WTC11 (cell line): Measurements from ENCODE around the gene MEST. TPM values are rescaled to one million over a fixed set of nuclear protein-coding genes. Genes with fewer than 3 reads are reported as not detected.

Source experiments
- ATAC-seq: fragments of 200-7000 bp; cut with Tn5 transposase; 2 replicates; pipeline ENCODE4 v1.10.0; 2021; ENCODE audit warnings: mild to moderate bottlenecking, moderate library complexity
- CTCF ChIA-PET: fragments of 300-600 bp; sonication (Branson Sonifier 250); formaldehyde crosslinking; loops from one replicate; lab custom pipeline; 2021; ENCODE audit warnings: antibody characterized with exemption; lab: Charles Lee
- POLR2A ChIA-PET: fragments of 350-600 bp; sonication (Branson Sonifier 250); formaldehyde crosslinking; loops from one replicate; lab custom pipeline; 2021; ENCODE audit warnings: antibody characterized with exemption; lab: Charles Lee
- DNase-seq: peaks from one replicate; pipeline ENCODE4 v3.0.0; 2021; ENCODE audit warnings: low spot score
- H3K27ac Mint-ChIP-seq: 2 replicates; pipeline ENCODE4 v1.8.0; 2021; ENCODE audit warnings: mixed read lengths
- H3K27me3 Mint-ChIP-seq: 2 replicates; pipeline ENCODE4 v1.8.0; 2021; ENCODE audit warnings: low read depth, mild to moderate bottlenecking, moderate library complexity, mixed read lengths
- H3K36me3 Mint-ChIP-seq: 2 replicates; pipeline ENCODE4 v1.8.0; 2021; ENCODE audit warnings: mixed read lengths
- H3K4me1 Mint-ChIP-seq: 2 replicates; pipeline ENCODE4 v1.8.0; 2022; ENCODE audit warnings: mixed read lengths
- H3K4me3 Mint-ChIP-seq: 2 replicates; pipeline ENCODE4 v1.8.0; 2021; ENCODE audit warnings: mild to moderate bottlenecking, moderate library complexity, mixed read lengths
- H3K9me3 Mint-ChIP-seq: 2 replicates; pipeline ENCODE4 v1.8.0; 2021; ENCODE audit warnings: mixed read lengths
- AFF4 ChIP-seq: sonication (generic); formaldehyde crosslinking; IDR thresholded peaks from 2 replicates; pipeline ENCODE4 v1.8.1; 2023; ENCODE audit warnings: mild to moderate bottlenecking, missing genetic modification reagents, borderline replicate concordance
- E2F1 ChIP-seq: sonication (generic); formaldehyde crosslinking; IDR thresholded peaks from 2 replicates; pipeline ENCODE4 v1.8.0; 2022; ENCODE audit warnings: mild to moderate bottlenecking, missing genetic modification reagents
- ETV6 ChIP-seq: sonication (generic); formaldehyde crosslinking; IDR thresholded peaks from 2 replicates; pipeline ENCODE4 v1.8.1; 2022; ENCODE audit warnings: mild to moderate bottlenecking, missing genetic modification reagents
- GABPB1 ChIP-seq: sonication (generic); formaldehyde crosslinking; IDR thresholded peaks from 2 replicates; pipeline ENCODE4 v1.8.1; 2023; ENCODE audit warnings: mild to moderate bottlenecking, missing genetic modification reagents
- GRHL2 ChIP-seq: fragments of 250-450 bp; sonication (Bioruptor Pico); IDR thresholded peaks from 2 replicates; pipeline ENCODE4 v1.8.0; 2022; ENCODE audit warnings: mild to moderate bottlenecking, moderate library complexity; ENCODE audit not compliant: insufficient replicate concordance, severe bottlenecking
- HMGA2 ChIP-seq: fragments of 250-450 bp; sonication (Bioruptor Pico); IDR thresholded peaks from 2 replicates; pipeline ENCODE4 v1.4.0; 2021; ENCODE audit warnings: mild to moderate bottlenecking, moderate library complexity
- IRF2 ChIP-seq: sonication (generic); formaldehyde crosslinking; IDR thresholded peaks from 2 replicates; pipeline ENCODE4 v1.8.0; 2022; ENCODE audit warnings: low read depth, missing genetic modification reagents, borderline replicate concordance
- MYBL2 ChIP-seq: sonication (generic); formaldehyde crosslinking; IDR thresholded peaks from 2 replicates; pipeline ENCODE4 v1.8.1; 2023; ENCODE audit warnings: mild to moderate bottlenecking, moderate library complexity, missing genetic modification reagents
- SOX15 ChIP-seq: fragments of 250-450 bp; sonication (Bioruptor Pico); IDR thresholded peaks from 2 replicates; pipeline ENCODE4 v1.9.0; 2021; ENCODE audit warnings: mild to moderate bottlenecking
- ZBTB21 ChIP-seq: sonication (generic); formaldehyde crosslinking; IDR thresholded peaks from 2 replicates; pipeline ENCODE4 v1.8.1; 2023; ENCODE audit warnings: mild to moderate bottlenecking, missing genetic modification reagents, borderline replicate concordance
- ZNF219 ChIP-seq: sonication (generic); formaldehyde crosslinking; IDR thresholded peaks from 2 replicates; pipeline ENCODE4 v1.8.0; 2023; ENCODE audit warnings: missing genetic modification reagents, mild to moderate bottlenecking, borderline replicate concordance
- total RNA-seq: library from RNA; stranded (reverse); gene quantifications from 3 replicates; pipeline ENCODE4 v1.2.3, GENCODE V29; 2021
- TF ChIP-seq, protein P1 (sequence below): fragments of 250-450 bp; sonication (Bioruptor Pico); IDR thresholded peaks from 2 replicates; pipeline ENCODE4 v1.8.0; 2021; ENCODE audit warnings: mild to moderate bottlenecking
- TF ChIP-seq, protein P2 (sequence below): sonication (generic); formaldehyde crosslinking; IDR thresholded peaks from 2 replicates; pipeline ENCODE4 v1.8.1; 2023; ENCODE audit warnings: mild to moderate bottlenecking, missing genetic modification reagents
- TF ChIP-seq, protein P3 (sequence below): sonication (generic); formaldehyde crosslinking; IDR thresholded peaks from 2 replicates; pipeline ENCODE4 v1.8.1; 2022; ENCODE audit warnings: mild to moderate bottlenecking, moderate library complexity, missing genetic modification reagents
- TF ChIP-seq, protein P4 (sequence below): fragments of 250-450 bp; sonication (Bioruptor Pico); IDR thresholded peaks from 2 replicates; pipeline ENCODE4 v1.9.0; 2021; ENCODE audit warnings: mild to moderate bottlenecking, borderline replicate concordance
- TF ChIP-seq, protein P5 (sequence below): sonication (generic); formaldehyde crosslinking; IDR thresholded peaks from 2 replicates; pipeline ENCODE4 v1.8.1; 2022; ENCODE audit warnings: low read depth, missing genetic modification reagents, borderline replicate concordance

Gene MEST
- total RNA-seq, 1 experiment from 2014 or later: 188 TPM

GRCh38 chr7:130461272-130461671 lies 30.6 kb upstream of the MEST start:
- no peak for TF ChIP-seq GRHL2 (CRISPR knock-in tag)
- TF ChIP-seq MYBL2 (CRISPR knock-in tag): no peak
- TF ChIP-seq GABPB1: no peak
- TF ChIP-seq ZBTB21: no peak
- TF ChIP-seq ETV6 (CRISPR knock-in tag): no peak
- TF ChIP-seq, protein P1, sequence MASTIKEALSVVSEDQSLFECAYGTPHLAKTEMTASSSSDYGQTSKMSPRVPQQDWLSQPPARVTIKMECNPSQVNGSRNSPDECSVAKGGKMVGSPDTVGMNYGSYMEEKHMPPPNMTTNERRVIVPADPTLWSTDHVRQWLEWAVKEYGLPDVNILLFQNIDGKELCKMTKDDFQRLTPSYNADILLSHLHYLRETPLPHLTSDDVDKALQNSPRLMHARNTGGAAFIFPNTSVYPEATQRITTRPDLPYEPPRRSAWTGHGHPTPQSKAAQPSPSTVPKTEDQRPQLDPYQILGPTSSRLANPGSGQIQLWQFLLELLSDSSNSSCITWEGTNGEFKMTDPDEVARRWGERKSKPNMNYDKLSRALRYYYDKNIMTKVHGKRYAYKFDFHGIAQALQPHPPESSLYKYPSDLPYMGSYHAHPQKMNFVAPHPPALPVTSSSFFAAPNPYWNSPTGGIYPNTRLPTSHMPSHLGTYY: no peak
- TF ChIP-seq, protein P2, sequence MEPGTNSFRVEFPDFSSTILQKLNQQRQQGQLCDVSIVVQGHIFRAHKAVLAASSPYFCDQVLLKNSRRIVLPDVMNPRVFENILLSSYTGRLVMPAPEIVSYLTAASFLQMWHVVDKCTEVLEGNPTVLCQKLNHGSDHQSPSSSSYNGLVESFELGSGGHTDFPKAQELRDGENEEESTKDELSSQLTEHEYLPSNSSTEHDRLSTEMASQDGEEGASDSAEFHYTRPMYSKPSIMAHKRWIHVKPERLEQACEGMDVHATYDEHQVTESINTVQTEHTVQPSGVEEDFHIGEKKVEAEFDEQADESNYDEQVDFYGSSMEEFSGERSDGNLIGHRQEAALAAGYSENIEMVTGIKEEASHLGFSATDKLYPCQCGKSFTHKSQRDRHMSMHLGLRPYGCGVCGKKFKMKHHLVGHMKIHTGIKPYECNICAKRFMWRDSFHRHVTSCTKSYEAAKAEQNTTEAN (CRISPR knock-in tag): no peak
- no peak for TF ChIP-seq SOX15 (CRISPR knock-in tag)
- no peak for TF ChIP-seq HMGA2
- TF ChIP-seq, protein P3, sequence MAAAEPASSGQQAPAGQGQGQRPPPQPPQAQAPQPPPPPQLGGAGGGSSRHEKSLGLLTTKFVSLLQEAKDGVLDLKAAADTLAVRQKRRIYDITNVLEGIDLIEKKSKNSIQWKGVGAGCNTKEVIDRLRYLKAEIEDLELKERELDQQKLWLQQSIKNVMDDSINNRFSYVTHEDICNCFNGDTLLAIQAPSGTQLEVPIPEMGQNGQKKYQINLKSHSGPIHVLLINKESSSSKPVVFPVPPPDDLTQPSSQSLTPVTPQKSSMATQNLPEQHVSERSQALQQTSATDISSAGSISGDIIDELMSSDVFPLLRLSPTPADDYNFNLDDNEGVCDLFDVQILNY (CRISPR knock-in tag): no peak
- no peak for TF ChIP-seq E2F1 (CRISPR knock-in tag)
- TF ChIP-seq, protein P4, sequence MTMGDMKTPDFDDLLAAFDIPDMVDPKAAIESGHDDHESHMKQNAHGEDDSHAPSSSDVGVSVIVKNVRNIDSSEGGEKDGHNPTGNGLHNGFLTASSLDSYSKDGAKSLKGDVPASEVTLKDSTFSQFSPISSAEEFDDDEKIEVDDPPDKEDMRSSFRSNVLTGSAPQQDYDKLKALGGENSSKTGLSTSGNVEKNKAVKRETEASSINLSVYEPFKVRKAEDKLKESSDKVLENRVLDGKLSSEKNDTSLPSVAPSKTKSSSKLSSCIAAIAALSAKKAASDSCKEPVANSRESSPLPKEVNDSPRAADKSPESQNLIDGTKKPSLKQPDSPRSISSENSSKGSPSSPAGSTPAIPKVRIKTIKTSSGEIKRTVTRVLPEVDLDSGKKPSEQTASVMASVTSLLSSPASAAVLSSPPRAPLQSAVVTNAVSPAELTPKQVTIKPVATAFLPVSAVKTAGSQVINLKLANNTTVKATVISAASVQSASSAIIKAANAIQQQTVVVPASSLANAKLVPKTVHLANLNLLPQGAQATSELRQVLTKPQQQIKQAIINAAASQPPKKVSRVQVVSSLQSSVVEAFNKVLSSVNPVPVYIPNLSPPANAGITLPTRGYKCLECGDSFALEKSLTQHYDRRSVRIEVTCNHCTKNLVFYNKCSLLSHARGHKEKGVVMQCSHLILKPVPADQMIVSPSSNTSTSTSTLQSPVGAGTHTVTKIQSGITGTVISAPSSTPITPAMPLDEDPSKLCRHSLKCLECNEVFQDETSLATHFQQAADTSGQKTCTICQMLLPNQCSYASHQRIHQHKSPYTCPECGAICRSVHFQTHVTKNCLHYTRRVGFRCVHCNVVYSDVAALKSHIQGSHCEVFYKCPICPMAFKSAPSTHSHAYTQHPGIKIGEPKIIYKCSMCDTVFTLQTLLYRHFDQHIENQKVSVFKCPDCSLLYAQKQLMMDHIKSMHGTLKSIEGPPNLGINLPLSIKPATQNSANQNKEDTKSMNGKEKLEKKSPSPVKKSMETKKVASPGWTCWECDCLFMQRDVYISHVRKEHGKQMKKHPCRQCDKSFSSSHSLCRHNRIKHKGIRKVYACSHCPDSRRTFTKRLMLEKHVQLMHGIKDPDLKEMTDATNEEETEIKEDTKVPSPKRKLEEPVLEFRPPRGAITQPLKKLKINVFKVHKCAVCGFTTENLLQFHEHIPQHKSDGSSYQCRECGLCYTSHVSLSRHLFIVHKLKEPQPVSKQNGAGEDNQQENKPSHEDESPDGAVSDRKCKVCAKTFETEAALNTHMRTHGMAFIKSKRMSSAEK: no peak
- TF ChIP-seq IRF2: no peak
- Mint-ChIP-seq H3K36me3 (peaks cover 11% of the 10 kb centered on the region), H3K4me3 (no peak overlapping the region), H3K27ac (no peak overlapping the region), H3K9me3 (peaks cover 29% of the 10 kb centered on the region), H3K27me3 (peaks cover 6% of the 10 kb centered on the region), H3K4me1 (no peaks in the 10 kb centered on the region)
- POLR2A ChIA-PET: no interaction called here
- CTCF ChIA-PET: no interaction called here
- no peak for DNase-seq
- ATAC-seq: no peak

DNA sequence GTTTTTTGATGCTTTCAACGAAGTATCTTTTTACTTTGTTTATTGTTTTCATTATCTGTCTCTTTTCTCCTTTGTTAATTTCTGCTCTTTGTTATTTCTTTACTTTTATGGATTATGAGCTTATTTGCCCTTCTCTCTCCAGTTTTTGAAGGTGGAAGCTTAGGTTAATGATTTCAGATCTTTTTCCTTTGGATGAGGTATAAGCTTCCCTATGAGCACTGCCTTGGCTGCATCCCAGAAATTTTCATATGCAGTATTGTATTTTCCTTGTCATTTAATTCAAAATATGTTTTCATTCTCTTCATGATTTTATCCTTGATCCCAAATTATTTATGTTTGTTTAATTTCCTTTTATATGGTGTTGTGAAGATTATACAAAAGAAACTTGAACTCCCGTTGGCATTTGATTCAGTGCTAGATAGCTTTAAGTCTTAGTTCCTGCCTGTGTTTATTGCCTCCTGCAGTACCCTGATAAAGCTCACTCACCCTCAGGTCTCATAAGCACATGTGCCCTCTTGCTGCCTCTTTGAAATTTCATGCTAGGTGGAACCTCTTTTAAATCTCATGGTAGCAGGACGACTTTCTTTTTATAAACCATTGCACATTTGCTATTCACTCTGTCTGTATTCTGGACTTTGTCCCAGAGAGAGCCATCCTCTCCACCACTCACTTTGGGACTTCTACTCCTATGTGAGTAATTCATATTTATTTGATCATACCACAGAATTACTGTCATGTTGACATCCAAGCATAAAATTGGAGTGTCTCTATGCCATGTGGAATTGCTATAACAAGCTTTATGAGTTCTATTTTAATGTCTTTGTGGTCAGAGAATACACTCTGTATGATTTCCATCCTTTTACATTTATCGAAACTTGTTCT lies 28.1 kb upstream of the MEST start:
- no peak overlapping the region for H3K4me3 Mint-ChIP-seq
- H3K36me3 Mint-ChIP-seq: peaks cover 7% of the 10 kb centered on the region
- no peaks in the 10 kb centered on the region for H3K4me1 Mint-ChIP-seq
- no peak for ATAC-seq
- peaks cover 22% of the 10 kb centered on the region for H3K9me3 Mint-ChIP-seq
- DNase-seq: no peak
- H3K27ac Mint-ChIP-seq: no peak overlapping the region
- CTCF ChIA-PET: interaction anchor here (0.6 to 0.7 kb wide), 2 partner anchors 176 to 391 kb away, joined by 3 read pairs; no protein-coding TSS in a partner anchor
- POLR2A ChIA-PET: no interaction called here
- H3K27me3 Mint-ChIP-seq: peaks cover 6% of the 10 kb centered on the region
- TF ChIP-seq, protein P5, sequence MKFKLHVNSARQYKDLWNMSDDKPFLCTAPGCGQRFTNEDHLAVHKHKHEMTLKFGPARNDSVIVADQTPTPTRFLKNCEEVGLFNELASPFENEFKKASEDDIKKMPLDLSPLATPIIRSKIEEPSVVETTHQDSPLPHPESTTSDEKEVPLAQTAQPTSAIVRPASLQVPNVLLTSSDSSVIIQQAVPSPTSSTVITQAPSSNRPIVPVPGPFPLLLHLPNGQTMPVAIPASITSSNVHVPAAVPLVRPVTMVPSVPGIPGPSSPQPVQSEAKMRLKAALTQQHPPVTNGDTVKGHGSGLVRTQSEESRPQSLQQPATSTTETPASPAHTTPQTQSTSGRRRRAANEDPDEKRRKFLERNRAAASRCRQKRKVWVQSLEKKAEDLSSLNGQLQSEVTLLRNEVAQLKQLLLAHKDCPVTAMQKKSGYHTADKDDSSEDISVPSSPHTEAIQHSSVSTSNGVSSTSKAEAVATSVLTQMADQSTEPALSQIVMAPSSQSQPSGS (CRISPR knock-in tag): no peak
- TF ChIP-seq ZNF219 (CRISPR knock-in tag) (no peak), AFF4 (CRISPR knock-in tag) (no peak)
